Activated B cell treated with CpG ODN at 0.5 μM for 24 hours (primary cell): ENCODE data around the gene FBLN5. TPM values are rescaled to one million over a fixed set of nuclear protein-coding genes. Genes with fewer than 3 reads are reported as not detected.
"Not testable (repeated sequence)": the region's sequence is repeated elsewhere in the genome, so short reads cannot be mapped to it uniquely, and the experiment has no call there.

Source experiments
- ATAC-seq: fragments of 200-7000 bp; cut with Tn5 transposase; one replicate; pipeline ENCODE4 v1.10.0; 2021; ENCODE audit warnings: low read depth, mild to moderate bottlenecking, moderate library complexity
- CTCF ChIA-PET: fragments of 350-600 bp; sonication (Branson Sonifier 250); formaldehyde crosslinking; loops from one replicate; lab custom pipeline; 2021; ENCODE audit warnings: antibody characterized with exemption; lab: Charles Lee
- POLR2A ChIA-PET: fragments of 350-600 bp; sonication (Branson Sonifier 250); formaldehyde crosslinking; loops from one replicate; lab custom pipeline; 2021; ENCODE audit warnings: antibody characterized with exemption; lab: Charles Lee
- DNase-seq: peaks from one replicate; pipeline ENCODE4 v3.0.0; 2022
- H3K27ac Mint-ChIP-seq: one replicate; pipeline ENCODE4 v1.8.0; 2020; ENCODE audit warnings: mixed read lengths
- H3K27me3 Mint-ChIP-seq: one replicate; pipeline ENCODE4 v1.8.0; 2021; ENCODE audit warnings: mixed read lengths
- H3K36me3 Mint-ChIP-seq: one replicate; pipeline ENCODE4 v1.8.0; 2021; ENCODE audit warnings: low read depth, mixed read lengths
- H3K4me1 Mint-ChIP-seq: one replicate; pipeline ENCODE4 v1.8.0; 2021; ENCODE audit warnings: mixed read lengths
- H3K4me3 Mint-ChIP-seq: one replicate; pipeline ENCODE4 v1.8.0; 2020; ENCODE audit warnings: mild to moderate bottlenecking, mixed read lengths
- H3K9me3 Mint-ChIP-seq: one replicate; pipeline ENCODE4 v1.8.0; 2020; ENCODE audit warnings: mixed read lengths
- intact Hi-C: fragments of 100-400 bp; cut with micrococcal nuclease; formaldehyde crosslinking; loops from one replicate; pipeline ENCODE4 v1.15.1; 2024
- total RNA-seq: library from RNA; stranded (reverse); gene quantifications from 2 replicates; pipeline ENCODE4 v1.2.3, GENCODE V29; 2022
- TF ChIP-seq, protein P1 (sequence below): fragments of 200-600 bp; IDR thresholded peaks from one replicate; pipeline ENCODE4 v1.8.0; 2022; ENCODE audit warnings: antibody characterized with exemption, mild to moderate bottlenecking

Gene FBLN5
- total RNA-seq, 1 donor from 2014 or later = not detected

DNA sequence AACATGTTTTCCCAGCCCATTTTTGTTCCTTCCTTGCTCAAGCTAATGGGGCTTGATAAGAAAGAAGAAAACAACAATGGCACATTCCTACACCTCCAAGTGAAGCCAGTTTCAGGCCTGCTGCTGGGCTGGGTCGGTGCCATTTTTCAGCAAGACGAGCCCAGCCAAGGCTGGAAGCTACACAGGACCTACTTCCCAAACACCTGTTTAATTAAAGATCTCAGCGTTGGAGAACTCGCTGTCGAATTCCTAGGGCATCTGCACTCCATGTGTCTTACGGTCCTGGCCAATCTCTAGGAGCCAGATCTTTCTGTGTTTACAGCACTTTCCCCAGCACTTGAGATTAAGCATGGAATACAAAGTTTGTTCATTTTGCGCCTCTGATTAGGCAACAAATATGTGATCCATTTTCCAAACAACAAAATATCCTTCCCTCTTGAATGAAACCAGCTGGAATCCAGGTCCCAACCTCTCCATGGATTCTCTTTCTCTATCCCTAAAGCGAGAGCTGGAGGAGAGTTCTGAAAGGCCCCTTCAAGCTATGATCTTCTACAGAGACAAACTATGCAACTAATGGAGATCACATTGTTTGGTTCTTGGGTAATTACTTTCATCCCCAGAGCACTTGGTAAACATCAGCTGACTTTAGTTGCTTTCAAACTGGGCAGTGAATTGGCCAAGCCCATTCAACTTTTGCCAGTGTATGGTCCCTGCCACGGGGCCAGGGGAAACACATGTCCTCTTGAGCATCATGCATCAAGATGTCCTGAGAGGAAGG lies 45.9 kb downstream of the FBLN5 start:
- ATAC-seq (no peak), DNase-seq (no peak)
- Mint-ChIP-seq H3K27me3 (peaks cover 10% of the 10 kb centered on the region), H3K4me3 (no peak overlapping the region), H3K4me1 (no peaks in the 10 kb centered on the region), H3K27ac (no peak overlapping the region), H3K36me3 (no peaks in the 10 kb centered on the region), H3K9me3 (no peaks in the 10 kb centered on the region)
- intact Hi-C loops = no loop called here
- TF ChIP-seq, protein P1, sequence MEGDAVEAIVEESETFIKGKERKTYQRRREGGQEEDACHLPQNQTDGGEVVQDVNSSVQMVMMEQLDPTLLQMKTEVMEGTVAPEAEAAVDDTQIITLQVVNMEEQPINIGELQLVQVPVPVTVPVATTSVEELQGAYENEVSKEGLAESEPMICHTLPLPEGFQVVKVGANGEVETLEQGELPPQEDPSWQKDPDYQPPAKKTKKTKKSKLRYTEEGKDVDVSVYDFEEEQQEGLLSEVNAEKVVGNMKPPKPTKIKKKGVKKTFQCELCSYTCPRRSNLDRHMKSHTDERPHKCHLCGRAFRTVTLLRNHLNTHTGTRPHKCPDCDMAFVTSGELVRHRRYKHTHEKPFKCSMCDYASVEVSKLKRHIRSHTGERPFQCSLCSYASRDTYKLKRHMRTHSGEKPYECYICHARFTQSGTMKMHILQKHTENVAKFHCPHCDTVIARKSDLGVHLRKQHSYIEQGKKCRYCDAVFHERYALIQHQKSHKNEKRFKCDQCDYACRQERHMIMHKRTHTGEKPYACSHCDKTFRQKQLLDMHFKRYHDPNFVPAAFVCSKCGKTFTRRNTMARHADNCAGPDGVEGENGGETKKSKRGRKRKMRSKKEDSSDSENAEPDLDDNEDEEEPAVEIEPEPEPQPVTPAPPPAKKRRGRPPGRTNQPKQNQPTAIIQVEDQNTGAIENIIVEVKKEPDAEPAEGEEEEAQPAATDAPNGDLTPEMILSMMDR = no peak
- CTCF ChIA-PET = no interaction called here
- POLR2A ChIA-PET = no interaction called here

DNA sequence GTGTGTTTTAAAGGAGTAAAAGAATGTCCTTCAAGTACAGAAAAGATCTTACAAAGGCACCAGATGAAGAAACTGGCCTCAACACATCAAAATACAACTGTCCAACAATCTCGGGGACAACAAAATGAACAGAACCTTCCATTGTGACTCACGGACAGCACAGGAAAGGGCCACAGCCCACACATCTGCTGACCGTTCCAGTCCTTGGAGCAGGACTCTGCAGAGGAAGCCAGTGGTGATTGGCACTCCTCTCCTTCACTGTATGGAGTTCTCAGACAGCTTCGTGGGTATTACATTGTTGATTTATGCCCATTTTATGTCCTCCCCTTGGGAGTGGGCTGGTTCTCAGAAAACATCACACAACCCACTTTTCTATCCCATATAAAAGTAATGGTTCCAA lies 47.7 kb downstream of the FBLN5 start:
- ChIA-PET CTCF (interaction anchor here (1.4 kb wide), 1 partner anchor 250 kb away, joined by 4 read pairs; no protein-coding TSS in a partner anchor), POLR2A (no interaction called here)
- no peaks in the 10 kb centered on the region for H3K9me3 Mint-ChIP-seq
- no peak overlapping the region for H3K27ac Mint-ChIP-seq
- no peak overlapping the region for H3K4me3 Mint-ChIP-seq
- peaks cover 11% of the 10 kb centered on the region for H3K27me3 Mint-ChIP-seq
- TF ChIP-seq, protein P1 = no peak
- intact Hi-C loops = no loop called here
- DNase-seq (no peak), ATAC-seq (no peak)
- H3K36me3 Mint-ChIP-seq = no peaks in the 10 kb centered on the region
- no peaks in the 10 kb centered on the region for H3K4me1 Mint-ChIP-seq

DNA sequence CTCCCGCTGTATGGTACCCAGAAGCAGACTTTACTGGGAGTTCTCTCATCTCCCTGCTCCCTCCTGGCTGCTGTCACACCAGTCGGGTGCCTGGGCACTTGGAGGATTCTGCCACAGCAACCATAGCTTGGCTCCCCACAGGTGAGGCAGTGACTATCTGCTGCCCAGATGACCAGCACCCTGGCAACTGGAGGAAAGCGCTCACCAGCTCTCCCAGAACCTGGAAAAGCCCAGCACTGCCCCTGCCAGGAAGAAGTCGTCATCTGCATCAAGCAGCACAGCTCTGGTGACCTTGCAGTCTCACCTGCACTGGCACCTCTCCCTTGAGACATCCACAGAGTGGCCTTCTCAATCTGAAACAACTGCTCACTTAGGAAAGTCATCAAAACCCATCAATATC lies 48.3 kb downstream of the FBLN5 start:
- no peak for DNase-seq
- Mint-ChIP-seq H3K4me3 (no peak overlapping the region), H3K9me3 (no peaks in the 10 kb centered on the region), H3K4me1 (no peaks in the 10 kb centered on the region), H3K27me3 (peaks cover 11% of the 10 kb centered on the region), H3K27ac (no peak overlapping the region), H3K36me3 (no peaks in the 10 kb centered on the region)
- no peak for ATAC-seq
- CTCF ChIA-PET = interaction anchor here (0.7 to 1.4 kb wide), 2 partner anchors 249 to 252 kb away, joined by 3 to 4 read pairs; no protein-coding TSS in a partner anchor
- intact Hi-C loops = no loop called here
- POLR2A ChIA-PET = no interaction called here
- TF ChIP-seq, protein P1 = no peak

DNA sequence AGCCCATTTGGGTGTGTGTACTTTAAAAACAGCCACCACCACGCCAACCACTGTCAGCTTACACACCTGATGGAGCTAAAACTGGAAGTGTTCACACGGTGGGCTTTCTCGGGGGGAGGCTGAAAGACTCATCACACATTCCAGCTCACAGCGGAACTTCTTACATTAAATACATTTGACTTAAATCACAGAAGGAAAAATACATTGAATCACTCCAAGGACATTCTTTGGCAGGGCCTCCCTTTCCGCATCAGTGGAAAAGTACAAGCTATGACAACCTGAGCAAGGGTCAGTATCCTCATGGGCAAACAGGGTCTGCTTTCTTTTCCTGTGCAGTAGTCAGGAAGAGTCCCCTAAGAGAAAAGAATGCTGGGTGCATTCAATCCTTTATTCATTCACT lies 49.1 kb downstream of the FBLN5 start:
- intact Hi-C loops = no loop called here
- Mint-ChIP-seq H3K9me3 (no peaks in the 10 kb centered on the region), H3K36me3 (no peaks in the 10 kb centered on the region), H3K27me3 (peaks cover 9% of the 10 kb centered on the region), H3K27ac (no peak overlapping the region), H3K4me1 (no peaks in the 10 kb centered on the region), H3K4me3 (no peak overlapping the region)
- TF ChIP-seq, protein P1 = no peak
- DNase-seq (no peak), ATAC-seq (no peak)
- ChIA-PET CTCF (interaction anchor here (1.2 to 1.4 kb wide), 2 partner anchors 248 to 390 kb away, joined by 3 to 4 read pairs; no protein-coding TSS in a partner anchor), POLR2A (no interaction called here)

DNA sequence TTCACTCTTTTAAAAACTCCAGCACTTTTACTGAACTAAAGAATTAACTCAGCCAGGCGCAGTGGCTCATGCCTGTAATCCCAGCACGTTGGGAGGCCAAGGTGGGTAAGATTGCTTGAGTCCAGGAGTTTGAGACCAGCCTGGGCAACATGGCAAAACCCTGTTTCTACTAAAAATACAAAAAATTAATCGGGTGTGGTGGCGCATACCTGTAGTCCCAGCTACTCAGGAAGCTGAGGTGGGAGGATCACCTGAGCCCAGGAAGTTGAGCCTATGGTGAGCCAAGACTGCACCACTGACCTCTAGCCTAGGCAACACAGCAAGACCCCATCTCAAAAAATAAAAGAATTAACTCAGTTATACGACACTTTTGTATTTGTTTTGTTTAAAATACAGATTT lies 49.8 kb downstream of the FBLN5 start:
- ATAC-seq, H3K27ac Mint-ChIP-seq, intact Hi-C loops, H3K4me3 Mint-ChIP-seq, H3K36me3 Mint-ChIP-seq, H3K27me3 Mint-ChIP-seq, H3K9me3 Mint-ChIP-seq, H3K4me1 Mint-ChIP-seq, POLR2A ChIA-PET, DNase-seq: not testable (repeated sequence)
- CTCF ChIA-PET = interaction anchor here (1.2 kb wide), 1 partner anchor 390 kb away, joined by 3 read pairs; no protein-coding TSS in a partner anchor
